Neural progenitor cell (in vitro differentiated cells): ENCODE data around the gene SYT7.

Experiments used
- EZH2 ChIP-seq: fragments of 200-600 bp; sonication (generic); IDR thresholded peaks from 2 replicates; pipeline ENCODE4 v1.6.1; 2017; ENCODE audit warnings: antibody characterized with exemption, mild to moderate bottlenecking, moderate library complexity
- TF ChIP-seq, protein P1 (sequence below): fragments of 200-600 bp; sonication (generic); IDR thresholded peaks from 2 replicates; pipeline ENCODE4 v1.5.1; 2017; ENCODE audit warnings: antibody characterized with exemption, mild to moderate bottlenecking

DNA sequence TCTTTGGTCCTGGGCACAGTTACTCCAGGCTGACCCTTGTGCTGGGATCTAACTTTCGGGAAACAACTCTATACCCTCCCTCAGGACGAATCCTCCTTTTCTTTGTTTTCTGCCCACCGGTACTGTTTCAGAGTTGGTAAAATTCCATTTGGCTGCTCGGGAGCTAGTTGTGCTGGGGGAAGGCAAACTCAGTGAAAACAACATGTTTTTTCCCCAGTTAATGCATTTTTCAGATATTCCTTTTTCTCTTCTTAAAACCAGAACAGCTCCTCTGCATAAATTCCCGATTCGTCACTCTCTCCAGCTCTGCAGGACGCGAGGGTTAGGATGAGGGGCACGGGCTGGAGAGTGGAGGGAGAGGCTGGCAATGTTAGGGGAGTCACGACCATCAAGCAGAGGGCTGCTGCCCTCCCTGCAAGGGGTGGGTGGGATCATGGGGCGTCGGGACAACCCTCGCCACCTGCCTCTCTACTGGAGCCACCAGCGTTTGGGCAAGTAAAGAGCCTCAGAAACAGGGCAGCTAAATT lies 41.0 kb downstream of the SYT7 start:
- TF ChIP-seq, protein P1, sequence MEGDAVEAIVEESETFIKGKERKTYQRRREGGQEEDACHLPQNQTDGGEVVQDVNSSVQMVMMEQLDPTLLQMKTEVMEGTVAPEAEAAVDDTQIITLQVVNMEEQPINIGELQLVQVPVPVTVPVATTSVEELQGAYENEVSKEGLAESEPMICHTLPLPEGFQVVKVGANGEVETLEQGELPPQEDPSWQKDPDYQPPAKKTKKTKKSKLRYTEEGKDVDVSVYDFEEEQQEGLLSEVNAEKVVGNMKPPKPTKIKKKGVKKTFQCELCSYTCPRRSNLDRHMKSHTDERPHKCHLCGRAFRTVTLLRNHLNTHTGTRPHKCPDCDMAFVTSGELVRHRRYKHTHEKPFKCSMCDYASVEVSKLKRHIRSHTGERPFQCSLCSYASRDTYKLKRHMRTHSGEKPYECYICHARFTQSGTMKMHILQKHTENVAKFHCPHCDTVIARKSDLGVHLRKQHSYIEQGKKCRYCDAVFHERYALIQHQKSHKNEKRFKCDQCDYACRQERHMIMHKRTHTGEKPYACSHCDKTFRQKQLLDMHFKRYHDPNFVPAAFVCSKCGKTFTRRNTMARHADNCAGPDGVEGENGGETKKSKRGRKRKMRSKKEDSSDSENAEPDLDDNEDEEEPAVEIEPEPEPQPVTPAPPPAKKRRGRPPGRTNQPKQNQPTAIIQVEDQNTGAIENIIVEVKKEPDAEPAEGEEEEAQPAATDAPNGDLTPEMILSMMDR, result no peak
- no peak for TF ChIP-seq EZH2
